ENCODE data around the gene PIAS2. TPM values are rescaled to one million over a fixed set of nuclear protein-coding genes. Genes with fewer than 3 reads are reported as not detected.

Gene PIAS2, protein sequence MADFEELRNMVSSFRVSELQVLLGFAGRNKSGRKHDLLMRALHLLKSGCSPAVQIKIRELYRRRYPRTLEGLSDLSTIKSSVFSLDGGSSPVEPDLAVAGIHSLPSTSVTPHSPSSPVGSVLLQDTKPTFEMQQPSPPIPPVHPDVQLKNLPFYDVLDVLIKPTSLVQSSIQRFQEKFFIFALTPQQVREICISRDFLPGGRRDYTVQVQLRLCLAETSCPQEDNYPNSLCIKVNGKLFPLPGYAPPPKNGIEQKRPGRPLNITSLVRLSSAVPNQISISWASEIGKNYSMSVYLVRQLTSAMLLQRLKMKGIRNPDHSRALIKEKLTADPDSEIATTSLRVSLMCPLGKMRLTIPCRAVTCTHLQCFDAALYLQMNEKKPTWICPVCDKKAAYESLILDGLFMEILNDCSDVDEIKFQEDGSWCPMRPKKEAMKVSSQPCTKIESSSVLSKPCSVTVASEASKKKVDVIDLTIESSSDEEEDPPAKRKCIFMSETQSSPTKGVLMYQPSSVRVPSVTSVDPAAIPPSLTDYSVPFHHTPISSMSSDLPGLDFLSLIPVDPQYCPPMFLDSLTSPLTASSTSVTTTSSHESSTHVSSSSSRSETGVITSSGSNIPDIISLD
- 22.1 and 31.4 TPM in 2 replicates for total RNA-seq

DNA sequence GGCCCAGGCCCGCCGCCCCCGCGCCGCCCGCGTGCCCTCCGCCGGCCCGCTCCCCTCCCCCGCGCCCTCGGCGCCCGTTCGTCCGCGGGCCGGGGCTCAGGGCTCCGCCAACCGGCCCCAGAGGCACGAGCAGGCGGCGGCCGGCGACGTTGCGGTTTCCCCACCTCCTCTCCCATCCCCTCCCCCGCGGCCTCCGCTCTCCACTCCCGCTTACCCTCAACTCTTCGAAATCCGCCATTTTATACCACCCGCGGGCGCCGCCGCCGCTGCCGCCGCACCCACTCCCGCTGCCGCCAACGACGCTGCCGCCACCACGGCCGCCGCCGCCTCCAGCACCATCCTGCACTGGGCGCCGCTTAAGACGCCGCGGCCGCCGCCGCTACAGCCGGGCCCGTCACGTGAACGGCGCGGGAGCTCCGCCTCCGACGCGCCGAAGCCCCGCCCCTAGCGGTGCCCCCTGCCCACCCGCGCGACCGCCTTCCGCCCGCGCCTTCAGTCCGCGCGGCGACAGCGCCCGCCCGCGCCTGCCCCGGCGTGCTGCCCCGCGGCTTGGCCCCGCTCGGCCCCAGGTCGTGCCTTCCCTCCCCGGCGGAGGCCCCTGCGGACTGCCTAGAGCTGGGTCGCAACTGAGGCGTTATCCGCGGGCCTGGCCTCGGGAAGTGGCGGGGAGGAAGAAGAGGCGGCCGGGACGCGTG is at the start of gene PIAS2, which contains the start of gene KATNAL2:
Gene PIAS2 (minus strand): TSS at position 400 of the 695 bp plus-strand sequence. CDS start 162 bp downstream, at position 238.
Gene KATNAL2 (plus strand): TSS at position 495 of the 695 bp plus-strand sequence. CDS start 29,271 bp downstream, outside the sequence.

DNA sequence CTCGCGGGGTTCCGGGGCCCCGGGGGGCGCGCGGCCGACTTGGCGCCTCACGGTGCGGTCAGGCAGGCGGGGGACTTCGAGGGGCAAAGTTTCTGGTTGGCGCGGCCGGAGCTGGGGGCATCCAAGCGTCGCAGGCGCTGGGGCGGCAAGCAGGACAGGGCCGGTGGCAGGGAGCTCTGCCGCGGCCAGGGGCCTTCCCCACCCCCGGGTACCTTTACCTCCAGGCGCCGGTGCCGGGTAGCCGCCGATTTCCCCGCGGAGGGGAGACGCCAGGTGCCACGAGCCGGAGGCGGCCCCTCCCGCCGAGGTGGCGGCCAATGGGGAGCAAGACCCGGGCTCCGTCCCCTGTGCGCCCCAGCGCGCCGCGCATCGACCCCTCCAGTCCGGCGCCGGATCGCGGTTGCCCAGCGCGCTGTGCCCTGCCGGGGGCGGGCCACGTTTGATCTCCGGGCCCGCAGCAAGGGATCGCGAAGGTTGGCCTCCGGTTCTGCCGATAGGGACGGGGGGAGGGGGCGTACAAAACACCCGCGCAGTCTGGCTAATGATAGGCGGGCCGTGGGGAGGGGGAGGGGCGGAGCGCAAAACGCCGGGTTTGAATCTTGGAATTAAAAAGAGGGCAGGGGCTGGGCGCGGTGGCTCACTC is 160.6 kb downstream of the PIAS2 start, which contains the start of gene ST8SIA5:
Gene ST8SIA5 (minus strand): TSS at position 495 of the 643 bp plus-strand sequence. CDS start 545 bp downstream, outside the sequence.

Other genes starting within 250 kb of the PIAS2 start
- gene ST8SIA5, start 160.5 kb downstream of the PIAS2 start, total RNA-seq = 0.17 TPM in 1 of 2 replicates, not detected in the other
- gene KATNAL2, start 95 bp upstream of the PIAS2 start, total RNA-seq = 2.2 and 4.1 TPM in 2 replicates
- gene ELOA2, start 118.1 kb upstream of the PIAS2 start, total RNA-seq = not detected in 2 replicates
- gene HDHD2, start 233.0 kb upstream of the PIAS2 start, total RNA-seq = 15.4 and 20.9 TPM in 2 replicates